Gastroesophageal sphincter (tissue), 3 donors: ENCODE results near the gene HECW1.

Source experiments
- CTCF ChIP-seq, 4 experiments: fragments of 200-600 bp in 2 of 4; fragments of 450-650 bp in 2 of 4; sonication (generic) in 1 of 4; IDR thresholded peaks; one replicate each; pipeline ENCODE4 v1.5.1; 2017 to 2019; ENCODE audit warnings: antibody characterized with exemption in 4 of 4, mild to moderate bottlenecking in 2 of 4, moderate library complexity in 2 of 4
- EP300 ChIP-seq: sonication (generic); formaldehyde crosslinking; IDR thresholded peaks from one replicate; pipeline ENCODE4 v1.6.1; 2017; ENCODE audit warnings: antibody characterized with exemption, mild to moderate bottlenecking
- POLR2A ChIP-seq, 2 donors: fragments of 450-650 bp; IDR thresholded peaks; one replicate each; pipeline ENCODE4 v1.6.1; 2017; ENCODE audit warnings: antibody characterized with exemption in 2 of 2, mild to moderate bottlenecking in 2 of 2, moderate library complexity in 1 of 2
- POLR2AphosphoS5 ChIP-seq: sonication (generic); formaldehyde crosslinking; IDR thresholded peaks from one replicate; pipeline ENCODE4 v1.6.1; 2017; ENCODE audit warnings: antibody characterized with exemption

GRCh38 chr7:43104874-43105520, 7.5 kb upstream of the HECW1 start:
- TF ChIP-seq POLR2A (IDR thresholded peaks at IDR 0.05) (no peak), CTCF (IDR thresholded peaks at IDR 0.05) (no peak), EP300 (no peak), POLR2AphosphoS5 (no peak)
